Amniotic stem cell (primary cell): ENCODE measurements around the gene DHX38.

Experiments
- DNase-seq: peaks from one replicate; lab custom pipeline; 2025; lab: John Stamatoyannopoulos, UW

Gene DHX38

GRCh38 chr16:72083778-72084404 is 9.8 kb upstream of the DHX38 start:
- DNase-seq = no peak

DNA sequence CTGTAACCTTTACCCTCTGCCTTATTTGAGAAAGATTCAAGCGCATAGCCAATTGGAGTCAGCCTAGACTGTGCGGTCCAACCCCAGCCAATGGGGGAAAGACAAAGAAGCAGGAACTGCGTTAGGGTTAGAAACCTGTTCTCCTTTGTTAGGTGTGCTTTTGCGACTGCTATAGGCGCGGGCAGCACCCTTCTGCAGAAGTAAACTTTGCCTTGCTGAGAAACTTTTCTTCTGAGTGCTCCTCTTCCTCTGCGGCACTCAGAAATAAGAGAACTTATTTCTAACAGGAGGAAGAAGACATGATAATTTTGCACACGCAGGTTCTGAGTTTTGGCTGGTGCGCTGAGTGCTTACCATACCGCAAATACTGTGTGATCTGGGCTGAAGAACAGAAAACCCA is 9.2 kb upstream of the DHX38 start:
- DNase-seq = no peak

DNA sequence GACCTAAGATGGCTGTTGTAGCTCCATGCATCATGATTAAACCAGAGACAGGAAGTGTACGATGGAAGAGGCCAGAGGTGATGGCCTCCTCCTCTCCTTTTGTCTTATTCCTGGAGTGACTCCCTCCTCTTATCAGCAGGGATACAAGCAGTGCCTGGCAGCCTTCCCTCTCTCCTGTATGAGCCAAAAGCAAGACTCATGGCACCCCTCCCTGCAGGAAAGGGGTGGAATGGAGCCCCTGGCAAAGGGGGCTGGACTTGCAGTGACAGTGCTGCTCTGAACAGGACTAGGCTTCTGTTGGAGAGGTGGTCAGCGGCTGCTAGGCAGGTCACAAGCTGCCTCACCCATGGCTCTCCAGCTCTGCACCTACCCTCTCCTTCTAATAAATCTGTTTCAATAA is 8.6 kb upstream of the DHX38 start:
- DNase-seq = no peak

- no peak for DNase-seq
These were observed 2.4 kb upstream of the DHX38 start for GRCh38 chr16:72091217-72091616.

- DNase-seq = no peak
These were observed 707 bp upstream of the DHX38 start for GRCh38 chr16:72092832-72093447.

DNA sequence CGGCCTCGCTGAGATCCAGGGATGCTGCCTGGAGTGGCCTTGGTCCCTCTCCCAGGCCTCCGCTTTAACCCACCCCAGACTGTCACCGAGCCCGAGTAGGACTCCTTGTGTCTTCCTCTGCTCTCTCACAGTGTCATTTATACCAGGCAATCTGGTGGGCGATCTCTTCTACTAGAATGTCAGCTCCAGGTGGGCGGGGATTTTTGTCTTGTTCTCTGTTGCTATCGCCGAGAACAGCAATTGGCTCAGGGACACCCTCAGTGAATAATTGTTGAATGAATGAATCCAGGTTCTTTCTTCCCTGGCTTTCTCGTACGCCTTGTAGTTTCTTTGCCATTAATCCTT is 591 bp downstream of the DHX38 start:
- no peak for DNase-seq

DNA sequence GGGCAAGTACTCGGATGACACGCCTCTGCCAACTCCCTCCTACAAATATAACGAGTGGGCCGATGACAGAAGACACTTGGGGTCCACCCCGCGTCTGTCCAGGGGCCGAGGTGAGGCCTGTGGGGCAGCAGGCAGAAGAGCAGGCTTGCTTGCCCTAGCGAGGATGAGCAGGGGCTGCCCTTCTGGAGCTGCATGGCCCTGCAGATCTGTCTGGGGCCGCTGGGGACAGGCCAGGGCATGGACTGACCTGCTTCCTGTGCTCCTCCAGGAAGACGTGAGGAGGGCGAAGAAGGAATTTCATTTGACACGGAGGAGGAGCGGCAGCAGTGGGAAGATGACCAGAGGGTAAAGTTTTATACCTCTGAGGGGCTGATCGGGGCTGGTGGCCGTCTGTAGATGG is 5.3 kb downstream of the DHX38 start:
- no peak for DNase-seq

DNA sequence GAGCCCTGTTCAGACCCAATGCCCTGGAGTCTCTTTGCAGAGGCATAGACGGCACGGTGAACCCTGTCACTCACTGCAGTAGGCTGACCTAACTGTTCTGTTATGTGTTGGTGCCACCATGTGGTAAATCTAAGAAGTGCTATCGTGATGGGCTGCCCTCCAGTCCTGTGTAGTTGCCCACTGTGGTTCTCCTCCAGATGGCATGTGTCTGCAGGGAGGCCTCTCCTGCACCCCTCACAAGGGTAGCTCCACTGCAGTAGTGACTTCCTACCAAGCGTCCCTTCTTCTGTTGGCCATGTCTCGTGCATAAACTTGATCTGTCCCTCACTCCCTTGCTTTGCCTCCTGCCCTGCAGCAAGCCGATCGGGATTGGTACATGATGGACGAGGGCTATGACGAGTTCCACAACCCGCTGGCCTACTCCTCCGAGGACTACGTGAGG is 5.8 kb downstream of the DHX38 start:
- no peak for DNase-seq

GRCh38 chr16:72101195-72101594 is 7.5 kb downstream of the DHX38 start:
- no peak for DNase-seq

- no peak for DNase-seq
These were observed 11.3 kb downstream of the DHX38 start for GRCh38 chr16:72104905-72105304.

DNA sequence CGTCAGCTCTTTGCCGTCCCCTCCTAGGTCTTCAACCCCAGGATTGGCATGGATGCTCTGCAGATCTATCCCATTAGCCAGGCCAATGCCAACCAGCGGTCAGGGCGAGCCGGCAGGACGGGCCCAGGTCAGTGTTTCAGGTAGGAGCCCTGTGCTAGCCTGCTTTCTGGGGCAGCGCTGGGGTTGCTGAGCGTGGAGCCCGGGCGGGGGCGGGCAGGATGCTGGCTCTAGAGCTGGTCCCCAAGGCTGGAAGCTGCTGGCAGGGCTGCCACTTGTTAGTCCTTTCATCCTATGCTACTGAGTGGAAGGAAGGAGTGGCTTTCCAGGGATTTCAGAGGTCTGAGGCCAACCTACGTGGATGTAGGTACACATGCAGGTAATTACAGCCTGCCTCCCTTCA is 12.3 kb downstream of the DHX38 start:
- no peak for DNase-seq

GRCh38 chr16:72107371-72107770 is 13.7 kb downstream of the DHX38 start:
- DNase-seq = no peak

GRCh38 chr16:72108353-72109102 is 14.9 kb downstream of the DHX38 start:
- DNase-seq = no peak

DNA sequence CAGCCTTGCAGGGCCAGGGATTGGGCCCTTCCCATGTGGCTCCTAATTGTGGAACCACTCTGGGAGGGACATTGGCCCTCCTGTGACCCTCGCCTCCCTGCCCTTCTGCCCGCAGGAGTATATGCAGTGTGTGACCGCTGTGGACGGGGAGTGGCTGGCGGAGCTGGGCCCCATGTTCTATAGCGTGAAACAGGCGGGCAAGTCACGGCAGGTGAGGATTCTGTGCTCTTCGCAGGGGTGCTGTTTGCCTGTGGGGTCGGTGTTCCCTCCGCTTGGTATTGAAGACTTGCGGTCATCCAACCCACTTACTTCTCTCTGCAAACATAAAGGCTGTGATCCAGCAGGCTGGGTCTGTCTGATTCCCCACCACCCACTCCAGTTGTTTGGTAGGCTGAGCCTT is 15.7 kb downstream of the DHX38 start:
- no peak for DNase-seq

DNA sequence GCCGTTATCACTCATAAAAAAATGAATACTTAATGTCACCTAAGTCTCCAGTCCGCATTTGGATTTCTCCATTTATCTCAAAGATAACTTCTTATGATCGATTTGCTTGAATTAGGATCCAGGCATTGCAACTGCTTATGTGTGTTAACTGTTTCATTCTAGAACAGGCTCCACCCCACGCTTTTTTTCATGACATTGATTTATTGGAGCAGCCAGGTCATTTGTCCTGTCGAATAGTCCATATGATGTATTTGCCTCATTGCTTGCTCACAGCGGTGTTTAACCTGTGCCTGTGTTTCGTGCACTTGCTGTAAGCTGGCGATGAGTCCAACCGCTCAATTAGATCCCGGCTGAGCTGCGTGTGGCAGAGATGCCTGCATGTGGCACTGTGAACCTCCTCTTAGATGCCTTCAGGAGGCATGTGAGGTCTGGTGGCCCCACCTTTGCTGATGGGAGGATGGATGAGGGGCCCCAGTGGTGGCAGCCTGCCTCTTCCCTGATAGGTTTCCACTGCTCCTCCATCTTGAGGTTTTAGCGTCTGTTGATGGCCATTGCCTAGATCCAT is 16.4 kb downstream of the DHX38 start:
- no peak for DNase-seq

DNA sequence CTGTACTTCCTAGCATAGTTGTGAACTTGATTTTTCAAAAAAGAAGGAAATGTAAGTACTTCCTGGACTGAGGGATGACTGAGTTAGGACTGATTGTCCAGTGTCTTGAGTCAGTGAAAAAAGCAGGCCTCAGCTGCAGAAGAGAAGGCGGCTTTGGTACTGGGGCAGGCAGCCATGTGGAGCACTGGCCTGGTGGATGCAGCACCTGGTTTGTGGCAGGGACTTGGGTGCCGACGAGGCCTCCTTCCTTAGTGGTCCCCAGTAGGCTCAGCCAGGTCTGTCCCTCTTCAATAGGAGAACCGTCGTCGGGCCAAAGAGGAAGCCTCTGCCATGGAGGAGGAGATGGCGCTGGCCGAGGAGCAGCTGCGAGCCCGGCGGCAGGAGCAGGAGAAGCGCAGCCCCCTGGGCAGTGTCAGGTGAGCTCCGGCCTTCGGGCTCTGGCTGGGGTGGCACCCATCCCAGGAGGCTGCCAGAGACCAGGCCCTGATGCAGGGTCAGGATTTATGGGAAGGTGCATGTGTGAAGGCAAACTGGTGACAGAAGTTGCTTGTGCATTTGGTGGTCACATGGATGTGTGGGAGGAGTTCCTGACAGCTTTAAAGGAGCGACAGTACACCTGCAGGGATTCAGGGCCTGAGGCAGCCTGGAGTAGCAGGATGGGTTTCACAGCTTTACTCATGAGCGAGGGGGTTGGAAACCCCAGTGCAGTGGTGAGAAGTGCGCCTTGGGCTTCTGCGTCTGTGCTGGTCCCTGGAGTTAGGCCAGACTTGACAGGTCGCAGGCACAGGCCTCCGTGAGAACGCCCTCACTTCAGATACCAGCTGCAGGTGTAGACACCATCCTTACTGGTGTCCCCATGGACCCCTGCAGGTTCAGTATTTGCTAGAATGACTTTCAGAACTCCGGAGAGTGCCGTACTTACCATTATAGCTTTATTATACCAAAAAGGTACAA is 17.3 kb downstream of the DHX38 start:
- DNase-seq = no peak

DNA sequence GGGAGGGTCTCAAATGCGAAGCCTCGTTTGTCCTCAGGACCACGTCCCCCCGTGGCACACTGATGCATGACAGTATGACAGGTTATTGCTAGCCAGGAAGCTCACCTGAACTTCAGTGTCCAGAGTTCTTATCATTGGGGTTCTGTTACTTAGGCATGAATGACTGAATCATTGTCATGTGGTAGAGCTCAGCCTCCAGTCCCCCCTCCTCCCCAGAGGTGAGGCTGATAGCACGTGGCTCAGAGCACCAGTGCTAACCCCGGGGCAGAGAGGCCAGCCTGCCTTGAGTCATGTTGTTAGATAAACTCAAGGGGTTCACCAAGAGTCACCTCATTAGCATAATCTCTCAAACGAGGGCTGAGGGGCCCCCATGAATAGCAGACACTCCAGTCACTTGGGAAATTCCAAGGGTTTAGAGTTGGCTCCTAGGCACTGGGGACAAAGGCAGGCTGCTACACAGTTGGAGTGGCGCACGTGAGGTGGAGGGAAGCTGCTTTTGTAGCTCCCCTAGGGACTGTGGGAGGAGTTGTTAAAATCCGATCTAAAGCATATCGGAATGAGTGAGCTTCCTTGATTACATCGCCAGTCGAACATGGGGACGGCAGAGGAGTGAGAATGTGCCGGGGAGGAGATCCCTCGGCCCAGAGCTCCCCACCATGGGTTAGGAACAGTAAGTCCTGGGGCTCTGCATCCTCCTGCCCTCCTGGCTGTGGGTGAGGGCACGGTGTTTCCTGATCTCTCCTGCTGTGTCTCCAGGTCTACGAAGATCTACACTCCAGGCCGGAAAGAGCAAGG is 18.2 kb downstream of the DHX38 start:
- no peak for DNase-seq

DNA sequence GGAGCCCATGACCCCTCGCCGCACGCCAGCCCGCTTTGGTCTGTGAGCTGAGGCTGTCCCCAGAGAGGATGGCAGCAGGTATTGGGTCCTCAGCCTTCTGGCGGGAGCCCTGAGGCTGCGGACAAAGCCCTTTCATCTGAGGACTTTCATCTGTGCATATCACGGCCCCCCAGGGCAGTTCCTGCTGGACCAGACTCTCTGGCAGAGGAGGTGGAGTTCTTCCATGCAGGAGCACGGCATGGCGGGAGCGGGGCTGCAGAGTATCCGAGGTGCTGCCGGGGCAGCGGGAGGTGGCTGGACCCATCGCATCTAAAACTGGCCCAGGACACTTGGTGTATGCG is 18.8 kb downstream of the DHX38 start:
- no peak for DNase-seq

DNA sequence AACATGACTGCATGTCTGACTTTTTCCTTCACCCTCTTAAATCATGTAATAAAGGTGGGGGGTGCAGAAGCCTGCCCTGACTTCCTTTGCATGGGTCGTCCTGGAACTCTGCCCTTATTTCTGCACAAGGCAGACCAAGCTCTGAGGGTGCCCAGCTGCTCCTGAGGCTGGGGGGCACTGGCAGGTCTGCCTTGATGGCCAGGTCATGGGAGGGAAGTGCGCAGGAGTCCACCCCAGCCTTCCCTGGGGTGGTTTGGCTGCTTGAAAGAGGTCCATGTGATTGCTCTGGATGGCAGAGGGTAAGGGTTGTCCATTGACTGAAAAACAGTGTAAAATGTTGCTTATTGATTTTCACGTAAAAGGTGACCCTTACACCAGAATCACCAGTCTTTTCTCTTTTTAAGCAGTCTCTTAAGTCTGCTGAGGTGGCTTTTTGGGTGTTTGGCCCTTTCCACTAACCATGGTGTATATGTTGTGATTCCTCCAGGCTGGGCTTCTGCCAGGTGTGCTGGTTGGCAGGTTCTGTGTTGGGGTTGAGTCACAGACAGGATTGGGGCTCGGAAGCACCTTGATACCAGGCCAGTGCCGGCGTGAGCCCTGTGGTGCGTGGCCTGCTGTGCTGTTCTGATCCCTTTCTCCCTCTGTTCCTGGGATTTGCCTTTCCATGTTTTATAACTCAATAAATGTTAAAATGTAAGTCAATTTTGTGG is 19.4 kb downstream of the DHX38 start:
- DNase-seq = no peak

GRCh38 chr16:72113616-72113945 is 19.9 kb downstream of the DHX38 start:
- no peak for DNase-seq

DNA sequence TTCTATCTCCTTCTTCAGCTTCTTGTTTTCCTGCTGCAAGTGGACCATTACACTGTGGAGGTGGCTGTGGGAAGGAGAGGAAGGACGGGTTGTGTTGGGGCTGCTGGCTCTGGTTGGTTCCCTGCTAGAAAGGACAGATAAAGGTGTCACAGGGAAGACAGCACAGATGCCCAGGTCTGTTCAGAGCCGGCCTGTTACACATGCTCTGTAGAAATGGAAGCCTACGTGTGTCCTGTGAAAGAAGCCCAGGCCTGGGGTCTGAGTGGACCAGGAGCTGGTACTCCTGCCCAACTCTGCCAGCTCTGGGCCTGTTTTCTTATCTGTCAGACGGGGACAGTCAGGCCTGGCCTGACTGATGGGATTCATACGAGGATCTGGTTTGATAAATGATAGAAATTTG is 26.4 kb downstream of the DHX38 start:
- no peak for DNase-seq
